ACC112 (cell line): Measurements from ENCODE around the gene PIP4K2C.
"Not testable (repeated sequence)": the region's sequence is repeated elsewhere in the genome, so short reads cannot be mapped to it uniquely, and the experiment has no call there.

Experiments used
- H2AFZ ChIP-seq: fragments of 200-600 bp; sonication (generic); one replicate; pipeline ENCODE4 v1.6.0; 2017; ENCODE audit warnings: antibody characterized with exemption, low read length; ENCODE audit not compliant: unreplicated experiment
- H3K27ac ChIP-seq: fragments of 200-600 bp; sonication (generic); 2 replicates; pipeline ENCODE4 v1.5.1; 2014; ENCODE audit warnings: low read depth, mild to moderate bottlenecking, antibody characterized with exemption, low read length, moderate library complexity
- H3K27me3 ChIP-seq: fragments of 200-600 bp; sonication (generic); 2 replicates; pipeline ENCODE4 v1.6.1; 2014; ENCODE audit warnings: mild to moderate bottlenecking, antibody characterized with exemption, low read length, moderate library complexity, mixed read lengths; ENCODE audit not compliant: insufficient read depth
- H3K36me3 ChIP-seq: fragments of 200-600 bp; sonication (generic); 2 replicates; pipeline ENCODE4 v1.6.1; 2016; ENCODE audit warnings: mild to moderate bottlenecking, antibody characterized with exemption, low read length, moderate library complexity, mixed read lengths; ENCODE audit not compliant: insufficient read depth
- H3K4me1 ChIP-seq: fragments of 200-600 bp; sonication (generic); one replicate; pipeline ENCODE4 v1.6.1; 2016; ENCODE audit warnings: low read length, mixed read lengths; ENCODE audit not compliant: insufficient read depth, unreplicated experiment, control insufficient read depth
- H3K4me3 ChIP-seq: fragments of 200-600 bp; sonication (generic); 2 replicates; pipeline ENCODE4 v1.5.1; 2014; ENCODE audit warnings: mild to moderate bottlenecking, low read depth, low read length
- H3K79me2 ChIP-seq: fragments of 200-600 bp; sonication (generic); one replicate; pipeline ENCODE4 v1.6.0; 2016; ENCODE audit warnings: low read length; ENCODE audit not compliant: control insufficient read depth, unreplicated experiment, insufficient read depth

PIP4K2C gene

DNA sequence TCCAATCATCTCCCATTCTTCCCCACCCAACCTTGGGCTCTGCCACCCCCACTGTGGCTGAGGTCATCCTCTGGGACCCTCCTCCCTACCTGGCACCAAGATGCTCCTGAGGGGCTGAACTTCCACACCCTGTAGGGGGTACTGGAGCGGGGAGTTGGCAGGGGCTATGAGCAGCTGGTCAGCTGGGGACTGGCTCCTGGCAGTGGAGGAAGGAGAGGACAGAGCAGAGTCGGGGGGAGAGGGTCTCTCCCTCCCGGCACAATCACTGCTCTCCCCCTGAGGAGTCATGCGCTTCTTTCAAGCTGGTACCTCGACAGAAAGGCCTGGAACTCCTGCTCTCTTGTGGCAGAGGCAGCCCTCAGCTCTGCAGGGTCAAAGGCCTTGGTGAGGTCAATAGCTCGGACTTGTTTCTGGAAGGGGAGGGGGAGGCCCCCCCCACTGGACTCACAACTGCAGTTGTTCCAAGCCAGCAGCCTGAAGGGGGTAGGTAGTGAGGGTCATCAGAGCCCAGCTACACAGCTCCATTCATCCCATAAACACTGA is 40.0 kb downstream of the PIP4K2C start:
- Histone ChIP-seq H3K4me1 (peaks cover 4% of the 10 kb centered on the region), H2AFZ (no peak overlapping the region), H3K36me3 (no peaks in the 10 kb centered on the region), H3K4me3 (no peak overlapping the region), H3K27ac (no peak overlapping the region), H3K79me2 (no peaks in the 10 kb centered on the region), H3K27me3 (0 out of 2 replicates have a peak, but pooled peaks cover 3% of the 10 kb centered on the region)

DNA sequence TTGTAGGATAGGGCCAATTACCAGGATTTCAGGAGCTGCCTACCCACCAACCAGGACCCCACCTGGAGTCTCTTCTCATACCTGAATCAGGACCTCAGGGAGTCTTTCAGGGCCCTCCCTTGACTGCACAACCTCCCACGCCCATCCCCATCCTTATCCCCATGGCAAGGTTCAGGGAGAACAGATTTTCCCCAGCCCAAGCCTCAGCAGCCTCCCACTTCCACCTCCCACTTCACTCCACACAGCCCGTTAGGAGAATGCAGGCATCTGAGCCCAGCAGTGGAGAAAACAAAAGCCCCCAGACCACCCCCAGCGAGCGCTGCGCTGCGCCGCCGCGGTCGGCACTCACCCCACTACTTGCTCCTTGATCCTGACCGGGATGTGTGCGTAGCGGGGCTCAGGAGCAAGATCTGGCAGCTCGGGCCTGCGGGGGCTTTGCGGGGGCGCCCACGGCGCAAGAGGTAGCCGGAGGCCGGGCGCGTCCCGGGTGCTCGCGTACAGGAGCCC is 40.6 kb downstream of the PIP4K2C start:
- no peak overlapping the region for H3K27ac ChIP-seq
- no peaks in the 10 kb centered on the region for H3K36me3 ChIP-seq
- H2AFZ ChIP-seq: no peak overlapping the region
- no peaks in the 10 kb centered on the region for H3K79me2 ChIP-seq
- H3K4me3 ChIP-seq: peak overlapping the region; percentile 92
- H3K4me1 ChIP-seq: peaks cover 4% of the 10 kb centered on the region
- 0 out of 2 replicates have a peak, but pooled peaks cover 3% of the 10 kb centered on the region for H3K27me3 ChIP-seq

DNA sequence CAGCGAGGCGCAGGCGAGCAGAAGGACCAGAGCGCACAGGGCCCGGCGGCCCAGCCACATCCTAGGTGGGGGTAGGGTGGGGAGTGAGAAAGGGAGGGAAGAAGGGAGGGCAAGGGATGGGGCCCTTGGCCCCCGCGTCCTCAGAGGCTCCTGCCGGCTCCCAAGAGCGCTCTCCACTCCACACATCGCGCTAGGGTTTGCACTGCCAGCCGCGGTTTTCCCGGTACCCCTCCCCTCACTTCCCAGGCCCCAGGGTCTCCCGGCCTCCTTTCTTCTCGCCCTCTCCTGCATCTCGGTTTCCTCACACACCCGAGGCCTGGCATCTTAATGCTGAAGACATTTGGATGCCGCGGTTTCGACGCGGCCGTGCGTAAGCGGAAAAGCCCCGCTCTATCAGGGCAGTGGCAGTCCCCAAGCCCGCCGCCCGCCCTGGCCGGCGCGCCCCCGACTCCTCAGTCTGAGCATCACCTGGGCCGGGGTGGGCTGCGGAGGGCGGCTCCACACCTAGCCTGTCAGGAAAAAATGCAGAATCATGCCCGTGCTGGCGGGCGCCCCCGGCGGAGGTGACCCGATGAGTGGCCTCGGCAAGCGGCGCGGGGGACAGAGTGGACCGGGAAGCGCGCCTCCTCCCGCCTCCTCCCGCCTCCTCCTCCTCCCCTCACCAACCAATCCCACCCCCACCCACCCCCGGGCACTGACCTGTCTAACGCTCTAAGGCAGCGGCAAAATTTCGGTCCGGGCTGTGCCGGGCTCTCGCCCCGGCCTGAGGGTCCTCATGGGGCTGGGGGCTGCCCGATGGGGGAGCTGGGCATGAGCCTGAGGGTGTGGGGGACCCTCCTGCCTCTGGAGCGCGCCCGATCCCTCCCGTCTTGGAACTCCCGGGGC is 41.3 kb downstream of the PIP4K2C start:
- Histone ChIP-seq H3K27me3 (0 out of 2 replicates have a peak, but pooled peaks cover 3% of the 10 kb centered on the region), H3K4me3 (peak overlapping the region; percentile 92), H2AFZ (peak overlapping the region; percentile 92), H3K27ac (no peak overlapping the region), H3K36me3 (no peaks in the 10 kb centered on the region), H3K4me1 (peaks cover 4% of the 10 kb centered on the region), H3K79me2 (no peaks in the 10 kb centered on the region)

GRCh38 chr12:57632958-57633840 is 42.2 kb downstream of the PIP4K2C start, which contains the start of gene B4GALNT1:
TSS of gene B4GALNT1 (minus strand) at chr12:57633201. CDS start at chr12:57632132, 1,069 bp downstream.
- Histone ChIP-seq H2AFZ (peak within 1 kb of the TSS; percentile 92), H3K4me1 (peaks cover 4% of the 10 kb centered on the region), H3K36me3 (no peaks in the 10 kb centered on the region), H3K27me3 (0 out of 2 replicates have a peak, but pooled peaks cover 3% of the 10 kb centered on the region), H3K27ac (no peak within 1 kb of the TSS), H3K79me2 (no peaks in the 10 kb centered on the region), H3K4me3 (peak within 1 kb of the TSS; percentile 92)

- not testable (repeated sequence) for H3K4me1 ChIP-seq, H2AFZ ChIP-seq, H3K4me3 ChIP-seq, H3K79me2 ChIP-seq, H3K27ac ChIP-seq, H3K36me3 ChIP-seq
- H3K27me3 ChIP-seq: peaks cover 33% of the 10 kb centered on the region
Measured at GRCh38 chr12:57636731-57637130, 45.7 kb downstream of the PIP4K2C start.

DNA sequence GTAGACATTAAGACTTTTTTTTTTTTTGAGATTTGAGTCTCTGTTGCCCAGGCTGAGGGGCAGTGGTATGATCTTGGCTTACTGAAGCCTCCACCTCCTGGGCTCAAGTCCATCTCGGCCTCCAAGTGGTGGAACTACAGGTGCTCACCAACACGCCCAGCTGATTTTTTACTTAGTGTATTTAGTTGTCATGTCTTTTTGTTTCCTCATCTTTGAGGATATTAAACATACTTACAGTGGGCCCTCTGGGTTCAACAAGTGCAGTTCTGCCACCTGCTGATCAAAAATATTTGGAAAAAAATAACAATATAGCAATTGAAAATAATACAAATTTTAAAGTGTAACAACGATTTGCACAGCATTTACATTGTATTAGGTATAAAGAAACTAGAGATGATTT is 46.4 kb downstream of the PIP4K2C start:
- H2AFZ ChIP-seq: no peak overlapping the region
- H3K27me3 ChIP-seq: peaks cover 39% of the 10 kb centered on the region
- H3K4me3 ChIP-seq: no peak overlapping the region
- no peak overlapping the region for H3K27ac ChIP-seq
- H3K79me2 ChIP-seq: no peaks in the 10 kb centered on the region
- H3K36me3 ChIP-seq: no peaks in the 10 kb centered on the region
- H3K4me1 ChIP-seq: peaks cover 4% of the 10 kb centered on the region

DNA sequence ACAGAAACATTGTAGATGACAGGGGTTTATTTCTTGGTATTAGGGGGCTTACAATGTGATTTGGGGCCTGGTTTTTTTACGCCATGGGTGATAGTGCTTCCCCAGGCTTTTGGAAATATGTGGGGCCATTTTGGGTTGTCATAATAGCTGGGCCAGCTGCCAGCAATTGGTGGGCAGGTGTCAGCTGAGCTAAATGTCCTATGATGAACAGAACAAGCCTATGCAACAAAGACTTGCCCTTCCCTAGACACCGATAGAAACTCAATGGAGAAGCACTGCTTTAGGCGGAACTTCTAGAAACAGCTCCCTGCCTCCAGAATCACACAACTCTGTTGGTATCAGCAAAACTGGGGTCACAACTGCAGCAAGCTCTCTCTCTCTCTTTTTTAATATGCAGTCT is 47.1 kb downstream of the PIP4K2C start:
- H3K4me3 ChIP-seq: no peak overlapping the region
- H3K27ac ChIP-seq: no peak overlapping the region
- peaks cover 42% of the 10 kb centered on the region for H3K27me3 ChIP-seq
- H3K4me1 ChIP-seq: peaks cover 4% of the 10 kb centered on the region
- H2AFZ ChIP-seq: no peak overlapping the region
- H3K36me3 ChIP-seq: no peaks in the 10 kb centered on the region
- no peaks in the 10 kb centered on the region for H3K79me2 ChIP-seq

DNA sequence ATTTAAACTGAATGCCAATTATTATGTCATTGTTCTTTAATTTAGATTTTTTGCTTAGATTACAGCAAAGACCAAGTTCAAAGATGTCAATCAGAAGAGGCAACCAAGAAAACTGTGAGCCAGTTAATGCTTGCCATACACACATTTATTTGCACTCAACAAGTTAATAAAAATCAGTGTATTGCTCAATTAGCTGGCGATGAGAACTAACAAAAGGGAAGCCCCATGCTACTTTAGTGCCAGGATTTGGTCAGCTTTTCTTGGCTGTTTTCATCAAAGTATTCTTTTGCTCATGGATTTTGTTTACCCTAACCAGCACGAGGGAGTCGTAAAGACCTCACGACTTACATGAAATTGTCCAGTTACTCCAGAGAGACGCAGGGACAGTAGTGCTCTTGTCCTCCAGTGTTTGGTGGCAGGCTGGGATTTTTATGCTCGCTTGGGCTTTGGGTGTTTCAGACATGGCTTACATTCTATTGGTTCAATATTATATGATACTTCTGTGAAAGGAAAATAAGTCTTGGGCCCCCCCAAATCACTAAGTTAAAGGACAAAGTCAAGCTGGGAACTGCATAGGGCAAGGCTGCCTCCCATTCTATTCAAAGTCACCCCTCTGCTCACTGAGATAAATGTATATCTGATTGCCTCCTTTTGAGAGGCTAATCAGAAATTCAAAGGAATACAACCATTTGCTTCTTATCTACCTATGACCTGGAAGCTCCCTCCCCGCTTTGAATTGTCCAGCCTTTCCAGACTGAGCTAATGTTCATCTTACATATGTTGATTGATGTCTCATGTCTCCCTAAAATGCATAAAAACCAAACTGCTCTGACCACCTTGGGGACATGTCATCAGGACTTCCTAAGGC is 49.4 kb downstream of the PIP4K2C start:
- Histone ChIP-seq H3K27ac (no peak overlapping the region), H2AFZ (no peak overlapping the region)

DNA sequence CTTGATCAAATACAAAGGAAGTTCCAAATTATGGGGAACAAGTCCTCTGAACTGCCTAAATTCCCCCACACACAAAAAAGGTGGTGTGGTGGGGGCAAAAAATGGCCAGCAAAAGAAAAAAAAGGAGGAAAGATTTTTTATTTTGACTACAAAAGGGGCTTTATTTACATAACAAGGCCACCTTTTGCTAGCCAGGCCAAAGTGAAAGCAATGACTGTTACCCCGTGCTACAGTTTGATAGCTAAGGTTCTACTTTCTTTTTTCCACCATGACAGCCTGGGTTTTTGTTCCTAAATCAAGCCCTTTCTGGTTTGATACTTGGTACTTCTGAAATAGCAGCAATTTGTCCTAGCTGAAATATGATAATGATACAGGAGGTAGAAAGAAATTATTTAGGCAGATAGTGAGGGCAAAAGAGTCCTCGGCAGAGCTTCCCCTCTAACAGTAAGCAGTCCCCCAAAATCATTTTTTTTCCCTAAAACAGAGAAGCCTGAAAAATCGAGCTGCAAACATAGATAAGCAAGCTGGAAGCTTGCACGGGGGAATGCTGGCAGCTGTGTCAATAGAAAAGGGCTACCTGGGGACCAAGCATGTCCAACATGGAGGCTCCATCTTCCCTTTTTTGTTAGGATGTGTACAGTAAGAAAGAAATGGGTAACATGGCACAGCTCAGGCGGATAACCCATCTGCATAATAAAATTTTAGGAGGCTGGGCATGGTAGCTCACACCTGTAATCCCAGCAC is 50.9 kb downstream of the PIP4K2C start:
- no peak overlapping the region for H3K27ac ChIP-seq
- H3K36me3 ChIP-seq: no peaks in the 10 kb centered on the region
- H3K79me2 ChIP-seq: no peaks in the 10 kb centered on the region
- no peak overlapping the region for H3K4me3 ChIP-seq
- H2AFZ ChIP-seq: no peak overlapping the region
- peaks cover 39% of the 10 kb centered on the region for H3K27me3 ChIP-seq
- no peaks in the 10 kb centered on the region for H3K4me1 ChIP-seq

More for the DNA sequence above, 49.4 kb downstream of the PIP4K2C start:
- Histone ChIP-seq H3K4me3 (no peak overlapping the region), H3K79me2 (no peaks in the 10 kb centered on the region), H3K36me3 (no peaks in the 10 kb centered on the region), H3K4me1 (no peaks in the 10 kb centered on the region), H3K27me3 (peaks cover 39% of the 10 kb centered on the region)
